KMS-11 (cell line): ENCODE measurements around the gene C7.

Experiments
- H2AFZ ChIP-seq: fragments of 200-600 bp; sonication (generic); 2 replicates; pipeline ENCODE4 v1.6.1; 2016; ENCODE audit warnings: antibody characterized with exemption, mixed run types, low read depth
- H3K27ac ChIP-seq: fragments of 200-600 bp; sonication (generic); 2 replicates; pipeline ENCODE4 v1.6.1; 2016; ENCODE audit warnings: mild to moderate bottlenecking, mixed run types
- H3K27me3 ChIP-seq: fragments of 200-600 bp; sonication (generic); 2 replicates; pipeline ENCODE4 v1.6.1; 2017; ENCODE audit warnings: mild to moderate bottlenecking, low read depth, mixed run types, moderate library complexity; ENCODE audit not compliant: insufficient read depth
- H3K36me3 ChIP-seq: fragments of 200-600 bp; sonication (generic); 2 replicates; pipeline ENCODE4 v1.6.1; 2017; ENCODE audit warnings: mild to moderate bottlenecking, mixed run types; ENCODE audit not compliant: insufficient read depth
- H3K4me1 ChIP-seq: fragments of 200-600 bp; sonication (generic); 2 replicates; pipeline ENCODE4 v1.6.1; 2016; ENCODE audit warnings: mild to moderate bottlenecking, low read depth, mixed run types; ENCODE audit not compliant: poor library complexity, severe bottlenecking
- H3K4me2 ChIP-seq: fragments of 200-600 bp; sonication (generic); 2 replicates; pipeline ENCODE4 v1.7.0; 2016; ENCODE audit warnings: mild to moderate bottlenecking, mixed run types
- H3K4me3 ChIP-seq: fragments of 200-600 bp; sonication (generic); IDR thresholded peaks from 2 replicates; pipeline ENCODE4 v1.6.1; 2017; ENCODE audit warnings: low read depth, low read length, mixed read lengths; ENCODE audit not compliant: insufficient read depth
- H3K79me2 ChIP-seq: fragments of 200-600 bp; sonication (generic); 2 replicates; pipeline ENCODE4 v1.6.1; 2016; ENCODE audit warnings: low read depth, mixed run types; ENCODE audit not compliant: insufficient read depth
- H3K9ac ChIP-seq: fragments of 200-600 bp; sonication (generic); 2 replicates; pipeline ENCODE4 v1.6.1; 2016; ENCODE audit warnings: mild to moderate bottlenecking, mixed run types
- H4K20me1 ChIP-seq: fragments of 200-600 bp; sonication (generic); 2 replicates; pipeline ENCODE4 v1.6.1; 2016; ENCODE audit warnings: mild to moderate bottlenecking, mixed run types; ENCODE audit not compliant: insufficient read depth
- TF ChIP-seq, protein P1 (sequence below): fragments of 200-600 bp; sonication (generic); conservative IDR thresholded peaks from 2 replicates; pipeline ENCODE4 v1.6.1; 2017; ENCODE audit warnings: low read depth, mild to moderate bottlenecking, antibody characterized with exemption, low read length, moderate library complexity, mixed read lengths

C7 gene

DNA sequence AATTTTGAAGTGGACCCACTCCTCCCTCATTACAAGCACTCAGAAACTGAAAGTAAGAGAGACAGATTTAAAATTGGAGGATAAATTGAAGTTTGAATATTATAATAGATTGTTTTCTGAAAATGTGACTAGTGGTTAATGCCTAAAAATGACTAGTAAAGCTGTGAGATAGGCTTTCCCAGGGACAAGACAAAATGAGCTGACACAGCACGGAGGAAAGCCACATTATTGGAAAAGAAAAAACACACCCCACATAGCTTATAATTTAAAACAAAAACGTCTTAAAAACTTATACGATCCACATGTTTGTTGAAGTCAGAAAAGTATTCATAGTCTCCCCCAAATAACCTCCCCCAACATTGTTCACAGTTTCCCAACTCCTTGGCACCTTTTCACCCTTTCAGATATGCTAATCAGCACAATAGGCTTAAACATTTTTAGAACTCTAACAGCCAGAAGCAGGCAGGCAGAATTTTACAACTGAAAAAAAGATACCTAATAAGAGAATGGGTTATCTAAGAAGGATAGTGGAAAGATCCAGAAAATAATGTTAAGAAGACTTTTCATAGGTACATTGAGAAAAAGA is 6.1 kb downstream of the C7 start:
- Histone ChIP-seq H3K79me2 (no peaks in the 10 kb centered on the region), H3K27me3 (no peaks in the 10 kb centered on the region), H3K36me3 (no peaks in the 10 kb centered on the region), H3K4me2 (no peak overlapping the region), H3K9ac (no peak overlapping the region), H3K4me3 (no peak overlapping the region), H4K20me1 (no peaks in the 10 kb centered on the region), H3K27ac (no peak overlapping the region), H3K4me1 (no peaks in the 10 kb centered on the region), H2AFZ (no peak overlapping the region)
- TF ChIP-seq, protein P1, sequence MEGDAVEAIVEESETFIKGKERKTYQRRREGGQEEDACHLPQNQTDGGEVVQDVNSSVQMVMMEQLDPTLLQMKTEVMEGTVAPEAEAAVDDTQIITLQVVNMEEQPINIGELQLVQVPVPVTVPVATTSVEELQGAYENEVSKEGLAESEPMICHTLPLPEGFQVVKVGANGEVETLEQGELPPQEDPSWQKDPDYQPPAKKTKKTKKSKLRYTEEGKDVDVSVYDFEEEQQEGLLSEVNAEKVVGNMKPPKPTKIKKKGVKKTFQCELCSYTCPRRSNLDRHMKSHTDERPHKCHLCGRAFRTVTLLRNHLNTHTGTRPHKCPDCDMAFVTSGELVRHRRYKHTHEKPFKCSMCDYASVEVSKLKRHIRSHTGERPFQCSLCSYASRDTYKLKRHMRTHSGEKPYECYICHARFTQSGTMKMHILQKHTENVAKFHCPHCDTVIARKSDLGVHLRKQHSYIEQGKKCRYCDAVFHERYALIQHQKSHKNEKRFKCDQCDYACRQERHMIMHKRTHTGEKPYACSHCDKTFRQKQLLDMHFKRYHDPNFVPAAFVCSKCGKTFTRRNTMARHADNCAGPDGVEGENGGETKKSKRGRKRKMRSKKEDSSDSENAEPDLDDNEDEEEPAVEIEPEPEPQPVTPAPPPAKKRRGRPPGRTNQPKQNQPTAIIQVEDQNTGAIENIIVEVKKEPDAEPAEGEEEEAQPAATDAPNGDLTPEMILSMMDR: no peak

- Histone ChIP-seq H3K4me2 (no peak overlapping the region), H3K27ac (no peak overlapping the region)
- TF ChIP-seq, protein P1: no peak
Measured at GRCh38 chr5:40916226-40916625, 6.9 kb downstream of the C7 start.

DNA sequence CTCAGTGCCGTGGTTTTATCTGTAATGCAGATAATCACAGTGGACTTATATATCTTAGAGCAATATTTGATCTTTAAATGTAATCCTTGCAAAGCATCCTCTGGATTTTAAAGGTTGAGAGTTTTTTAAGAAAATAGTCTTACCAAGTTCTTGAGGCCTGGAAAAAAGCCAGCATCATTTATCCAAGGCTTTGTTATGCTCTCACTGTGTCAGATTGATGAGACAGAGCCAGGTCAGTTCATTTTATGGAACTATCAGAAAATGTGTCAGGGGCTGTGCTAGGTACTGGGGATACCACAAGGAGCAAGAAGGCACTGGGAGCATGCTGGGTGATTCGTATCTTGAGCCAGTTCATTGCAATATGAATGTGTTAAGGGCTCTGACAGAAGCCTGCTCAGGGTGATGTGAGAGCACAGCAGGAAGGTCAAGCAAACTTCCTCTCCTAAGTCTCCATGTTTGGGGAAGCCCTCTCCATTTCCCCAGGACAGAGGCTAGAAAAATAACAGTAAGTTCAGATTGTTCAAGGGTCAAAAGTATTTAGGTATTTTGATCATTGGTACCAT is 19.7 kb downstream of the C7 start:
- Histone ChIP-seq H3K4me2 (no peak overlapping the region), H4K20me1 (no peaks in the 10 kb centered on the region), H3K4me3 (no peak overlapping the region), H3K9ac (no peak overlapping the region), H3K27ac (no peak overlapping the region), H3K79me2 (no peaks in the 10 kb centered on the region), H3K4me1 (no peaks in the 10 kb centered on the region), H3K27me3 (no peaks in the 10 kb centered on the region), H2AFZ (no peak overlapping the region), H3K36me3 (no peaks in the 10 kb centered on the region)
- TF ChIP-seq, protein P1: no peak

More at GRCh38 chr5:40916226-40916625, 6.9 kb downstream of the C7 start:
- Histone ChIP-seq H3K4me1 (no peaks in the 10 kb centered on the region), H2AFZ (no peak overlapping the region), H3K36me3 (no peaks in the 10 kb centered on the region), H3K27me3 (no peaks in the 10 kb centered on the region), H3K79me2 (no peaks in the 10 kb centered on the region), H4K20me1 (no peaks in the 10 kb centered on the region), H3K4me3 (no peak overlapping the region), H3K9ac (no peak overlapping the region)

DNA sequence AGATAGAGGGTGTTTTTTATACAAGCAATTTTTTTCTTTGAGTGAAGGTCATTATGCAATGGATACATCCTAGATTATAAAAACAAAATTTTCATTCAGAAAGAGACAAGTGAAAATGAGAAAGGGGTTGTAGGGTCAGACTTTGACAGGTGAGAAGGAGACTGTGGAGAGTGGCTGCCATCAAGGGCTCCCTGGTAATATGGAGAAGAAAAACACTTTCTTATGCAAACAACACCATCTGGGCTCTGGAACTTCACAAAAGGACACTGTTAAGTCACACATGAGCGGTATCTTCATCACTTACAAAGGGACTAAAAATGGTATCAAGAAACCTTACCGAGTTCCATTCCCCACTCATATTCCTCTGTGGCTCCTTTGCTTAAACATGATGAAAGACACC is 23.5 kb downstream of the C7 start:
- Histone ChIP-seq H4K20me1 (no peaks in the 10 kb centered on the region), H3K9ac (no peak overlapping the region), H3K4me2 (no peak overlapping the region), H3K79me2 (no peaks in the 10 kb centered on the region), H3K27me3 (no peaks in the 10 kb centered on the region), H3K4me1 (no peaks in the 10 kb centered on the region), H3K27ac (no peak overlapping the region), H2AFZ (no peak overlapping the region), H3K4me3 (no peak overlapping the region), H3K36me3 (no peaks in the 10 kb centered on the region)
- TF ChIP-seq, protein P1: no peak
